PC-3 (cell line): ENCODE data around the gene SNUPN.

Experiments used
- EZH2 ChIP-seq: fragments of 300-600 bp; sonication (generic); IDR thresholded peaks from one replicate; pipeline ENCODE4 v1.6.1; 2017; ENCODE audit warnings: antibody characterized with exemption, mild to moderate bottlenecking, low read length; ENCODE audit not compliant: unreplicated experiment
- EZH2phosphoT487 ChIP-seq: fragments of 300-600 bp; sonication (generic); IDR thresholded peaks from 2 replicates; pipeline ENCODE4 v1.6.1; 2018; ENCODE audit warnings: mild to moderate bottlenecking, antibody characterized with exemption, low read length, borderline replicate concordance
- TF ChIP-seq, protein P1 (sequence below): fragments of 300-600 bp; sonication (generic); conservative IDR thresholded peaks from 2 replicates; pipeline ENCODE4 v1.5.1; 2017; ENCODE audit warnings: antibody characterized with exemption, low read depth, mild to moderate bottlenecking, low read length

GRCh38 chr15:75654201-75654907 is 28.8 kb upstream of the SNUPN start:
- TF ChIP-seq, protein P1, sequence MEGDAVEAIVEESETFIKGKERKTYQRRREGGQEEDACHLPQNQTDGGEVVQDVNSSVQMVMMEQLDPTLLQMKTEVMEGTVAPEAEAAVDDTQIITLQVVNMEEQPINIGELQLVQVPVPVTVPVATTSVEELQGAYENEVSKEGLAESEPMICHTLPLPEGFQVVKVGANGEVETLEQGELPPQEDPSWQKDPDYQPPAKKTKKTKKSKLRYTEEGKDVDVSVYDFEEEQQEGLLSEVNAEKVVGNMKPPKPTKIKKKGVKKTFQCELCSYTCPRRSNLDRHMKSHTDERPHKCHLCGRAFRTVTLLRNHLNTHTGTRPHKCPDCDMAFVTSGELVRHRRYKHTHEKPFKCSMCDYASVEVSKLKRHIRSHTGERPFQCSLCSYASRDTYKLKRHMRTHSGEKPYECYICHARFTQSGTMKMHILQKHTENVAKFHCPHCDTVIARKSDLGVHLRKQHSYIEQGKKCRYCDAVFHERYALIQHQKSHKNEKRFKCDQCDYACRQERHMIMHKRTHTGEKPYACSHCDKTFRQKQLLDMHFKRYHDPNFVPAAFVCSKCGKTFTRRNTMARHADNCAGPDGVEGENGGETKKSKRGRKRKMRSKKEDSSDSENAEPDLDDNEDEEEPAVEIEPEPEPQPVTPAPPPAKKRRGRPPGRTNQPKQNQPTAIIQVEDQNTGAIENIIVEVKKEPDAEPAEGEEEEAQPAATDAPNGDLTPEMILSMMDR = no peak
- no peak for TF ChIP-seq EZH2
- no peak for TF ChIP-seq EZH2phosphoT487
